ENCODE measurements around the gene SOBP.

DNA sequence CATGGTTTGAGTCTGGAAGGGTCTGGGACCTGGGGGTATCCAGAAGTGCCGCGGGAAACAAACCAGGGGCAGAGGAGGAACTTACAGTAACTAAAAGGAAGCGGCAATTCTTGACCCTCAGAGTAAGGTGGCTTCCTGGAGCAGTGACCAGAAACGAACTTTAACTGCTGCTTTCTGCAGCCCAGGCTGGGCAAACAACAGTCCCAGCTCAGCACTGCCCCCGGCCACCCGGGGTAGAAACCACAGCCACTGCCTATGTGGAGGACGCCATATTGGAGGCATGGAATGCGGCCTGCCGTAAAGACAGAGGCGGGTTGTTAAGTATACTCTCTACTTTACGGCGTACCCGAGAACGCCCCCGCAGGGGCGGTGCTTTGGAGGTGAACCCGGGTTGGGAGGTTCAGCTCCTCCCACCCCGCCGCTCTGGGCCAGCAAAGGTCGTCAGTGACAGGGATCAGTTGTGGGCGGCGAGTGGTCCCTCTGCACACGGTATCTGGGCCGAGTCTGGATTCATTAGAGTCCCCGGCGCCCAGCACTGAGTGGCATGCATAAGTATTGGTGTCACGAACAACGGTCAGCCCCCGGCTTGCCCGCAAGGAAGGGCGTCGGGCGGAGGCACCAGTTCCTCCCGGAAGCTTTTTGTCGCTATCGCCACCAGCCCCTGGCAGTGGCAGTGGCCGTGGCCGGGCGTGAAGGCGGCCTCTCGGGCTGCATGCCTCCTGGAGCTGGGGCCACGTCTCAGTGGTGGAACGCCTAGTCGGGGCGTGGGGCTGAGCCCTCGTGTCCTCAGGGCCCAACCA lies 30.4 kb upstream of the SOBP start, which contains the start of gene PDSS2:
- TF ChIP-seq, protein P1, sequence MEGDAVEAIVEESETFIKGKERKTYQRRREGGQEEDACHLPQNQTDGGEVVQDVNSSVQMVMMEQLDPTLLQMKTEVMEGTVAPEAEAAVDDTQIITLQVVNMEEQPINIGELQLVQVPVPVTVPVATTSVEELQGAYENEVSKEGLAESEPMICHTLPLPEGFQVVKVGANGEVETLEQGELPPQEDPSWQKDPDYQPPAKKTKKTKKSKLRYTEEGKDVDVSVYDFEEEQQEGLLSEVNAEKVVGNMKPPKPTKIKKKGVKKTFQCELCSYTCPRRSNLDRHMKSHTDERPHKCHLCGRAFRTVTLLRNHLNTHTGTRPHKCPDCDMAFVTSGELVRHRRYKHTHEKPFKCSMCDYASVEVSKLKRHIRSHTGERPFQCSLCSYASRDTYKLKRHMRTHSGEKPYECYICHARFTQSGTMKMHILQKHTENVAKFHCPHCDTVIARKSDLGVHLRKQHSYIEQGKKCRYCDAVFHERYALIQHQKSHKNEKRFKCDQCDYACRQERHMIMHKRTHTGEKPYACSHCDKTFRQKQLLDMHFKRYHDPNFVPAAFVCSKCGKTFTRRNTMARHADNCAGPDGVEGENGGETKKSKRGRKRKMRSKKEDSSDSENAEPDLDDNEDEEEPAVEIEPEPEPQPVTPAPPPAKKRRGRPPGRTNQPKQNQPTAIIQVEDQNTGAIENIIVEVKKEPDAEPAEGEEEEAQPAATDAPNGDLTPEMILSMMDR (IDR thresholded peaks at IDR 0.05): peak; percentile 78
- no peak for TF ChIP-seq ZFX (IDR thresholded peaks at IDR 0.05; ENCODE audit: borderline replicate concordance)

Data from 22Rv1 (cell line).